ENCODE results near the gene CCDC190. TPM values are rescaled to one million over a fixed set of nuclear protein-coding genes. Genes with fewer than 3 reads are reported as not detected.

The CCDC190 gene
- total and polyA plus RNA-seq, 2 of the 4 experiments (the other 2 are of a cell fraction): 0.10 to 0.36 TPM

GRCh38 chr1:162889989-162890388 lies 29.0 kb upstream of the CCDC190 start:
- H3K14ac ChIP-seq (replicated peaks; ENCODE audit: low read depth, low read length): no peak overlapping the region
- H3K27ac ChIP-seq (ENCODE audit: insufficient read depth, low read length): no peak overlapping the region
- H3K9ac ChIP-seq (ENCODE audit: low read depth, low read length): no peak overlapping the region
- ChIA-PET POLR2A (ENCODE audit: unreplicated experiment) (no interaction called here), CTCF (no interaction called here)
- TF ChIP-seq MXI1 (IDR thresholded peaks at IDR 0.05; ENCODE audit: borderline replicate concordance, low read depth, low read length) (no peak), RFX5 (IDR thresholded peaks at IDR 0.05; ENCODE audit: low read depth, low read length) (no peak), BHLHE40 (IDR thresholded peaks at IDR 0.05; ENCODE audit: low read depth, low read length) (no peak), CHD1 (IDR thresholded peaks at IDR 0.05; ENCODE audit: low read depth, low read length) (no peak), MAFK (IDR thresholded peaks at IDR 0.05; ENCODE audit: low read depth, low read length) (no peak)
- H3K79me1 ChIP-seq (ENCODE audit: low read depth in 1 of 2, low read length in 2 of 2): no peaks in the 10 kb centered on the region
- no peak overlapping the region for H3K23ac ChIP-seq (ENCODE audit: low read depth, low read length)
- intact Hi-C loops (cut with micrococcal nuclease): no loop called here
- in situ Hi-C loops (cut with MboI; ENCODE audit: low sequenced_read_pairs): no loop called here
- H2BK15ac ChIP-seq (ENCODE audit: low read depth, low read length): no peak overlapping the region
- BruUV-seq (replicated peaks): no TSS peak
- H2BK5ac ChIP-seq (ENCODE audit: low read depth, low read length, poor library complexity, severe bottlenecking): no peak overlapping the region
- no peak overlapping the region for H3K18ac ChIP-seq (ENCODE audit: low read depth, low read length)
- dilution Hi-C loops (cut with HindIII; ENCODE audit: low sequenced_read_pairs, unreplicated experiment): no loop called here
- no peak overlapping the region for H3K4ac ChIP-seq (ENCODE audit: low read depth, low read length)
- DNase-seq (no peak), ATAC-seq (ENCODE audit: low read depth) (no peak)
- peaks cover 2% of the 10 kb centered on the region; the same call in 1 of the 2 replicates for H3K9me1 ChIP-seq (ENCODE audit: insufficient read depth, low read length)
- no peak overlapping the region for H3K4me2 ChIP-seq (ENCODE audit: low read depth, low read length)
- H4K8ac ChIP-seq (ENCODE audit: low read depth in 2 of 2, low read length in 2 of 2): no peak overlapping the region
- H2BK20ac ChIP-seq (ENCODE audit: low read depth, low read length): no peak overlapping the region
- no peak overlapping the region for H3K56ac ChIP-seq (ENCODE audit: extremely low read depth, insufficient read depth, low read length)
- no peak overlapping the region for H2AK5ac ChIP-seq (ENCODE audit: low read depth, low read length)
- no peaks in the 10 kb centered on the region for H4K20me1 ChIP-seq (ENCODE audit: insufficient read depth, low read length)
- H3K9me3 ChIP-seq (ENCODE audit: control insufficient read depth, insufficient read depth, low read length): no peaks in the 10 kb centered on the region
- no peaks in the 10 kb centered on the region for H3K27me3 ChIP-seq (ENCODE audit: control insufficient read depth, insufficient read depth, low read length)
- no peak overlapping the region for H4K5ac ChIP-seq (ENCODE audit: low read depth, low read length)
- no peak overlapping the region for H2AK9ac ChIP-seq (replicated peaks; ENCODE audit: low read depth, low read length, poor library complexity)
- no CpG with 5 or more reads among the region's 2 CpGs for WGBS, 2 experiments (ENCODE audit: extremely low coverage in 2 of 2, insufficient read length in 1 of 2)
- no peak overlapping the region for H2BK120ac ChIP-seq (ENCODE audit: low read depth, low read length)
- H2AFZ ChIP-seq (replicated peaks; ENCODE audit: low read length, poor library complexity): no peak overlapping the region
- H3K36me3 ChIP-seq (ENCODE audit: control insufficient read depth, insufficient read depth, low read length): no peaks in the 10 kb centered on the region
- no peak overlapping the region for H4K91ac ChIP-seq (ENCODE audit: insufficient read depth, low read depth, low read length)
- no peaks in the 10 kb centered on the region for H3K4me1 ChIP-seq (ENCODE audit: control insufficient read depth, insufficient read depth, low read length)
- H3K4me3 ChIP-seq (ENCODE audit: insufficient read depth, low read depth, low read length): no peak overlapping the region

All from IMR-90 (cell line).